ENCODE results near the gene C19orf44. TPM values are rescaled to one million over a fixed set of nuclear protein-coding genes. Genes with fewer than 3 reads are reported as not detected.

C19orf44 gene
- total and polyA plus RNA-seq, 2 experiments from 2014 or later = 2.5 to 5.9 TPM

DNA sequence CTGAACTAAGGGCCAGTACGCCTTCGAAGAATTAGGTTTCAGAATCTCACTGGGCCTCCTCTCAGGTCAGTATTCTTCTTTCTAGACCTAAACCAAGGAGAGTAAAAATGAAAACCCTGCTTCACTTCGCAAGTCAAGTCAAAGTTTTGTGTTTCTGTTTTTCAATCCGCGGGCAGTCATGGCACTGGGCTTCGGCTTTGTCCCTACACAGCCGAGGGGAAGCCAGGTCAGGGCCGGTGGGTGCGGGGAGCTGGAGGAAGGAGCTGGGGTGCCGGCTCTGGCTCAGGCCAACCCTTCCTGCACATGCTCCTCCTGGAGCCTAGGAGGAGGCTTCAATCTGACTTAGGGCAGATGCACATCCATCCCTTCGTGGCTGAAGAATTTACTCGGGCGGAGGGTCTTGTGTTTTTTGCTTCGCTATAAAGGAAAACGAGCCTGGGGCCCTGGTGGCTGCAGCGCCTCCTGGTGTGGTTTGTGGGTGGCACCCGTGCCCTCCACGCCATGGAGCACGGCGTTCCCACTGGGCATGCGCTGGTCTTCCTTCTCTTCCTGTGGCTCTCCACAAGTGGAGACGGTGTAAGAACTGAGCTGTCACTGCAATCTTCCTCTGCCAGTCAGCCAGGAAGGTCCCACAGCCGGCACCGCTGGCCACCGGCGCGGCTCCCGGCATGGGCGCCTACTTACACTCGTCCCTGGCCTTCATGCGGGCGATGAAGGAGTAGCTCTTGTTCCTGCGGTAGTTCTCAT lies 22.5 kb downstream of the C19orf44 start:
- no peak overlapping the region for H3K27ac Mint-ChIP-seq
- Histone ChIP-seq H3K9me2 (ENCODE audit: insufficient read depth) (no peaks in the 10 kb centered on the region), H3K4me2 (no peak overlapping the region), H2AFZ (no peak overlapping the region), H3K36me3 (ENCODE audit: insufficient read depth) (peaks cover 28% of the 10 kb centered on the region), H3K4me3 (no peak overlapping the region), H3K4me1 (ENCODE audit: insufficient read depth) (no peaks in the 10 kb centered on the region), H3K27ac (ENCODE audit: low read depth) (peak overlapping the region; percentile 66; the same call in 1 of the 2 replicates), H3K27me3 (ENCODE audit: insufficient read depth) (no peaks in the 10 kb centered on the region), H3K79me2 (replicated peaks; ENCODE audit: insufficient read depth) (no peaks in the 10 kb centered on the region), H4K20me1 (replicated peaks; ENCODE audit: insufficient read depth) (peaks cover 12% of the 10 kb centered on the region), H3F3A (replicated peaks; ENCODE audit: low read depth) (peaks cover 20% of the 10 kb centered on the region)
- H3K4me3 Mint-ChIP-seq = no peak overlapping the region
- H3K4me1 Mint-ChIP-seq = no peaks in the 10 kb centered on the region
- DNase-seq (ENCODE audit: low spot score) (peak; percentile 51), ATAC-seq (peak; percentile 11; the same call in 1 of the 3 replicates)
- H3K27me3 Mint-ChIP-seq (ENCODE audit: insufficient read depth, low read depth, poor library complexity) = peaks cover 11% of the 10 kb centered on the region
- TF ChIP-seq, protein P1, sequence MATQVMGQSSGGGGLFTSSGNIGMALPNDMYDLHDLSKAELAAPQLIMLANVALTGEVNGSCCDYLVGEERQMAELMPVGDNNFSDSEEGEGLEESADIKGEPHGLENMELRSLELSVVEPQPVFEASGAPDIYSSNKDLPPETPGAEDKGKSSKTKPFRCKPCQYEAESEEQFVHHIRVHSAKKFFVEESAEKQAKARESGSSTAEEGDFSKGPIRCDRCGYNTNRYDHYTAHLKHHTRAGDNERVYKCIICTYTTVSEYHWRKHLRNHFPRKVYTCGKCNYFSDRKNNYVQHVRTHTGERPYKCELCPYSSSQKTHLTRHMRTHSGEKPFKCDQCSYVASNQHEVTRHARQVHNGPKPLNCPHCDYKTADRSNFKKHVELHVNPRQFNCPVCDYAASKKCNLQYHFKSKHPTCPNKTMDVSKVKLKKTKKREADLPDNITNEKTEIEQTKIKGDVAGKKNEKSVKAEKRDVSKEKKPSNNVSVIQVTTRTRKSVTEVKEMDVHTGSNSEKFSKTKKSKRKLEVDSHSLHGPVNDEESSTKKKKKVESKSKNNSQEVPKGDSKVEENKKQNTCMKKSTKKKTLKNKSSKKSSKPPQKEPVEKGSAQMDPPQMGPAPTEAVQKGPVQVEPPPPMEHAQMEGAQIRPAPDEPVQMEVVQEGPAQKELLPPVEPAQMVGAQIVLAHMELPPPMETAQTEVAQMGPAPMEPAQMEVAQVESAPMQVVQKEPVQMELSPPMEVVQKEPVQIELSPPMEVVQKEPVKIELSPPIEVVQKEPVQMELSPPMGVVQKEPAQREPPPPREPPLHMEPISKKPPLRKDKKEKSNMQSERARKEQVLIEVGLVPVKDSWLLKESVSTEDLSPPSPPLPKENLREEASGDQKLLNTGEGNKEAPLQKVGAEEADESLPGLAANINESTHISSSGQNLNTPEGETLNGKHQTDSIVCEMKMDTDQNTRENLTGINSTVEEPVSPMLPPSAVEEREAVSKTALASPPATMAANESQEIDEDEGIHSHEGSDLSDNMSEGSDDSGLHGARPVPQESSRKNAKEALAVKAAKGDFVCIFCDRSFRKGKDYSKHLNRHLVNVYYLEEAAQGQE (IDR thresholded peaks at IDR 0.05; ENCODE audit: unreplicated experiment) = no peak
- TF ChIP-seq, protein P2, sequence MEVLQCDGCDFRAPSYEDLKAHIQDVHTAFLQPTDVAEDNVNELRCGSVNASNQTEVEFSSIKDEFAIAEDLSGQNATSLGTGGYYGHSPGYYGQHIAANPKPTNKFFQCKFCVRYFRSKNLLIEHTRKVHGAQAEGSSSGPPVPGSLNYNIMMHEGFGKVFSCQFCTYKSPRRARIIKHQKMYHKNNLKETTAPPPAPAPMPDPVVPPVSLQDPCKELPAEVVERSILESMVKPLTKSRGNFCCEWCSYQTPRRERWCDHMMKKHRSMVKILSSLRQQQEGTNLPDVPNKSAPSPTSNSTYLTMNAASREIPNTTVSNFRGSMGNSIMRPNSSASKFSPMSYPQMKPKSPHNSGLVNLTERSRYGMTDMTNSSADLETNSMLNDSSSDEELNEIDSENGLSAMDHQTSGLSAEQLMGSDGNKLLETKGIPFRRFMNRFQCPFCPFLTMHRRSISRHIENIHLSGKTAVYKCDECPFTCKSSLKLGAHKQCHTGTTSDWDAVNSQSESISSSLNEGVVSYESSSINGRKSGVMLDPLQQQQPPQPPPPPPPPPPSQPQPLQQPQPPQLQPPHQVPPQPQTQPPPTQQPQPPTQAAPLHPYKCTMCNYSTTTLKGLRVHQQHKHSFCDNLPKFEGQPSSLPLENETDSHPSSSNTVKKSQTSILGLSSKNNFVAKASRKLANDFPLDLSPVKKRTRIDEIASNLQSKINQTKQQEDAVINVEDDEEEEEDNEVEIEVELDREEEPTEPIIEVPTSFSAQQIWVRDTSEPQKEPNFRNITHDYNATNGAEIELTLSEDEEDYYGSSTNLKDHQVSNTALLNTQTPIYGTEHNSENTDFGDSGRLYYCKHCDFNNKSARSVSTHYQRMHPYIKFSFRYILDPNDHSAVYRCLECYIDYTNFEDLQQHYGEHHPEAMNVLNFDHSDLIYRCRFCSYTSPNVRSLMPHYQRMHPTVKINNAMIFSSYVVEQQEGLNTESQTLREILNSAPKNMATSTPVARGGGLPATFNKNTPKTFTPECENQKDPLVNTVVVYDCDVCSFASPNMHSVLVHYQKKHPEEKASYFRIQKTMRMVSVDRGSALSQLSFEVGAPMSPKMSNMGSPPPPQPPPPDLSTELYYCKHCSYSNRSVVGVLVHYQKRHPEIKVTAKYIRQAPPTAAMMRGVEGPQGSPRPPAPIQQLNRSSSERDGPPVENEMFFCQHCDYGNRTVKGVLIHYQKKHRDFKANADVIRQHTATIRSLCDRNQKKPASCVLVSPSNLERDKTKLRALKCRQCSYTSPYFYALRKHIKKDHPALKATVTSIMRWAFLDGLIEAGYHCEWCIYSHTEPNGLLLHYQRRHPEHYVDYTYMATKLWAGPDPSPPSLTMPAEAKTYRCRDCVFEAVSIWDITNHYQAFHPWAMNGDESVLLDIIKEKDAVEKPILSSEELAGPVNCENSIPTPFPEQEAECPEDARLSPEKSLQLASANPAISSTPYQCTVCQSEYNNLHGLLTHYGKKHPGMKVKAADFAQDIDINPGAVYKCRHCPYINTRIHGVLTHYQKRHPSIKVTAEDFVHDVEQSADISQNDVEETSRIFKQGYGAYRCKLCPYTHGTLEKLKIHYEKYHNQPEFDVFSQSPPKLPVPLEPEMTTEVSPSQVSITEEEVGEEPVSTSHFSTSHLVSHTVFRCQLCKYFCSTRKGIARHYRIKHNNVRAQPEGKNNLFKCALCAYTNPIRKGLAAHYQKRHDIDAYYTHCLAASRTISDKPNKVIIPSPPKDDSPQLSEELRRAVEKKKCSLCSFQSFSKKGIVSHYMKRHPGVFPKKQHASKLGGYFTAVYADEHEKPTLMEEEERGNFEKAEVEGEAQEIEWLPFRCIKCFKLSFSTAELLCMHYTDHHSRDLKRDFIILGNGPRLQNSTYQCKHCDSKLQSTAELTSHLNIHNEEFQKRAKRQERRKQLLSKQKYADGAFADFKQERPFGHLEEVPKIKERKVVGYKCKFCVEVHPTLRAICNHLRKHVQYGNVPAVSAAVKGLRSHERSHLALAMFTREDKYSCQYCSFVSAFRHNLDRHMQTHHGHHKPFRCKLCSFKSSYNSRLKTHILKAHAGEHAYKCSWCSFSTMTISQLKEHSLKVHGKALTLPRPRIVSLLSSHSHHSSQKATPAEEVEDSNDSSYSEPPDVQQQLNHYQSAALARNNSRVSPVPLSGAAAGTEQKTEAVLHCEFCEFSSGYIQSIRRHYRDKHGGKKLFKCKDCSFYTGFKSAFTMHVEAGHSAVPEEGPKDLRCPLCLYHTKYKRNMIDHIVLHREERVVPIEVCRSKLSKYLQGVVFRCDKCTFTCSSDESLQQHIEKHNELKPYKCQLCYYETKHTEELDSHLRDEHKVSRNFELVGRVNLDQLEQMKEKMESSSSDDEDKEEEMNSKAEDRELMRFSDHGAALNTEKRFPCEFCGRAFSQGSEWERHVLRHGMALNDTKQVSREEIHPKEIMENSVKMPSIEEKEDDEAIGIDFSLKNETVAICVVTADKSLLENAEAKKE (CRISPR knock-in tag; IDR thresholded peaks at IDR 0.05) = no peak
- TF ChIP-seq, protein P3, sequence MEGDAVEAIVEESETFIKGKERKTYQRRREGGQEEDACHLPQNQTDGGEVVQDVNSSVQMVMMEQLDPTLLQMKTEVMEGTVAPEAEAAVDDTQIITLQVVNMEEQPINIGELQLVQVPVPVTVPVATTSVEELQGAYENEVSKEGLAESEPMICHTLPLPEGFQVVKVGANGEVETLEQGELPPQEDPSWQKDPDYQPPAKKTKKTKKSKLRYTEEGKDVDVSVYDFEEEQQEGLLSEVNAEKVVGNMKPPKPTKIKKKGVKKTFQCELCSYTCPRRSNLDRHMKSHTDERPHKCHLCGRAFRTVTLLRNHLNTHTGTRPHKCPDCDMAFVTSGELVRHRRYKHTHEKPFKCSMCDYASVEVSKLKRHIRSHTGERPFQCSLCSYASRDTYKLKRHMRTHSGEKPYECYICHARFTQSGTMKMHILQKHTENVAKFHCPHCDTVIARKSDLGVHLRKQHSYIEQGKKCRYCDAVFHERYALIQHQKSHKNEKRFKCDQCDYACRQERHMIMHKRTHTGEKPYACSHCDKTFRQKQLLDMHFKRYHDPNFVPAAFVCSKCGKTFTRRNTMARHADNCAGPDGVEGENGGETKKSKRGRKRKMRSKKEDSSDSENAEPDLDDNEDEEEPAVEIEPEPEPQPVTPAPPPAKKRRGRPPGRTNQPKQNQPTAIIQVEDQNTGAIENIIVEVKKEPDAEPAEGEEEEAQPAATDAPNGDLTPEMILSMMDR (conservative IDR thresholded peaks at IDR 0.05; ENCODE audit: low read depth in 2 of 2) = peak; percentile 35 to 50; a peak in 3 of 4 replicates
- TF ChIP-seq, protein P4, sequence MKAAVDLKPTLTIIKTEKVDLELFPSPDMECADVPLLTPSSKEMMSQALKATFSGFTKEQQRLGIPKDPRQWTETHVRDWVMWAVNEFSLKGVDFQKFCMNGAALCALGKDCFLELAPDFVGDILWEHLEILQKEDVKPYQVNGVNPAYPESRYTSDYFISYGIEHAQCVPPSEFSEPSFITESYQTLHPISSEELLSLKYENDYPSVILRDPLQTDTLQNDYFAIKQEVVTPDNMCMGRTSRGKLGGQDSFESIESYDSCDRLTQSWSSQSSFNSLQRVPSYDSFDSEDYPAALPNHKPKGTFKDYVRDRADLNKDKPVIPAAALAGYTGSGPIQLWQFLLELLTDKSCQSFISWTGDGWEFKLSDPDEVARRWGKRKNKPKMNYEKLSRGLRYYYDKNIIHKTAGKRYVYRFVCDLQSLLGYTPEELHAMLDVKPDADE (IDR thresholded peaks at IDR 0.05) = no peak
- no peak for TF ChIP-seq EZH2phosphoT487 (IDR thresholded peaks at IDR 0.05; ENCODE audit: unreplicated experiment)
- no peak for TF ChIP-seq ZNF114 (CRISPR knock-in tag; IDR thresholded peaks at IDR 0.05)
- H3K9me3 Mint-ChIP-seq = no peaks in the 10 kb centered on the region; the same call in 2 of the 3 replicates
- peaks cover 64% of the 10 kb centered on the region for H3K36me3 Mint-ChIP-seq (ENCODE audit: low read depth)
